SK-N-SH (cell line): Measurements from ENCODE around the gene PSMD6. TPM values are rescaled to one million over a fixed set of nuclear protein-coding genes. Genes with fewer than 3 reads are reported as not detected.

Experiments
- CTCF ChIA-PET: fragments of 300-600, 350-600 bp; formaldehyde crosslinking; extraction: SDS; loops from one replicate; lab custom pipeline; 2021; lab: Yijun Ruan, JAX
- POLR2A ChIA-PET: fragments of 350-600 bp; sonication (Branson Sonifier 250); formaldehyde crosslinking; extraction: SDS; loops from one replicate; lab custom pipeline; 2020; ENCODE audit warnings: antibody characterized with exemption, inconsistent platforms; lab: Yijun Ruan, JAX
- DNase-seq: peaks from one replicate; pipeline ENCODE4 v3.0.0; 2012
- H2AFZ ChIP-seq: fragments of 200-600 bp; sonication (generic); 2 replicates; pipeline ENCODE4 v1.8.1; 2016; ENCODE audit warnings: antibody characterized with exemption, mild to moderate bottlenecking, low read depth
- H3F3A ChIP-seq: fragments of 200-600 bp; sonication (generic); replicated peaks from 2 replicates; pipeline ENCODE3; 2016; ENCODE audit warnings: antibody characterized with exemption, mild to moderate bottlenecking; ENCODE audit not compliant: insufficient read depth
- H3K27ac ChIP-seq, 2 experiments: fragments of 200-500 bp in 1 of 2; fragments of 200-600 bp in 1 of 2; sonication (Bioruptor generic) in 1 of 2; sonication (generic), shearing (Covaris generic) in 1 of 2; 2 replicates each; pipeline versions ENCODE4 v1.5.1 to v1.6.1; 2014 to 2016; ENCODE audit warnings: low read depth in 2 of 2, inconsistent platforms in 1 of 2, low read length in 1 of 2, mild to moderate bottlenecking in 1 of 2, mixed read lengths in 1 of 2
- H3K27me3 ChIP-seq: fragments of 200-600 bp; sonication (generic), shearing (Covaris generic); 2 replicates; pipeline ENCODE4 v1.6.1; 2016; ENCODE audit warnings: mixed run types; ENCODE audit not compliant: insufficient read depth
- H3K36me3 ChIP-seq, 2 experiments: fragments of 200-500 bp in 1 of 2; fragments of 200-600 bp in 1 of 2; sonication (Bioruptor generic) in 1 of 2; sonication (generic) in 1 of 2; replicated peaks in 1 of 2; 2 replicates each; pipeline versions ENCODE3 to v1.5.1; 2014 to 2016; ENCODE audit warnings: low read length in 1 of 2, mild to moderate bottlenecking in 1 of 2; ENCODE audit not compliant: insufficient read depth in 2 of 2, control insufficient read depth in 1 of 2
- H3K4me1 ChIP-seq, 2 experiments: fragments of 200-500 bp in 1 of 2; fragments of 200-600 bp in 1 of 2; sonication (Bioruptor generic) in 1 of 2; sonication (generic), shearing (Covaris generic) in 1 of 2; 2 replicates each; pipeline versions ENCODE4 v1.5.1 to v1.6.1; 2014 to 2016; ENCODE audit warnings: low read depth in 1 of 2, low read length in 1 of 2, mixed run types in 1 of 2; ENCODE audit not compliant: insufficient read depth in 2 of 2, control insufficient read depth in 1 of 2
- H3K4me2 ChIP-seq: fragments of 200-600 bp; sonication (generic), shearing (Covaris generic); 2 replicates; pipeline ENCODE4 v1.6.1; 2017; ENCODE audit warnings: mixed run types
- H3K4me3 ChIP-seq, 2 experiments: fragments of 200-500 bp in 1 of 2; fragments of 200-600 bp in 1 of 2; sonication (Bioruptor generic) in 1 of 2; sonication (generic), shearing (Covaris generic) in 1 of 2; 2 replicates each; pipeline versions ENCODE4 v1.5.1 to v1.8.1; 2014 to 2016; ENCODE audit warnings: low read depth in 2 of 2, inconsistent platforms in 1 of 2, low read length in 1 of 2, mild to moderate bottlenecking in 1 of 2, mixed read lengths in 1 of 2, moderate library complexity in 1 of 2
- H3K79me2 ChIP-seq: fragments of 200-600 bp; sonication (generic); 2 replicates; pipeline ENCODE4 v1.8.1; 2017; ENCODE audit warnings: mild to moderate bottlenecking; ENCODE audit not compliant: insufficient read depth
- H3K9ac ChIP-seq: fragments of 200-600 bp; sonication (generic); 2 replicates; pipeline ENCODE4 v1.6.1; 2017; ENCODE audit warnings: mixed run types
- H3K9me2 ChIP-seq: fragments of 200-600 bp; sonication (generic); 2 replicates; pipeline ENCODE4 v1.6.1; 2017; ENCODE audit warnings: mixed run types
- H3K9me3 ChIP-seq: fragments of 200-600 bp; sonication (generic); 2 replicates; pipeline ENCODE4 v1.6.1; 2017; ENCODE audit warnings: mixed run types, mild to moderate bottlenecking, moderate library complexity
- H4K20me1 ChIP-seq: fragments of 200-600 bp; sonication (generic); 2 replicates; pipeline ENCODE4 v1.6.1; 2017; ENCODE audit warnings: mild to moderate bottlenecking, mixed run types; ENCODE audit not compliant: insufficient read depth
- CHD2 ChIP-seq: fragments of 150-350 bp; IDR thresholded peaks from 2 replicates; pipeline ENCODE4 v1.6.1; 2018; ENCODE audit warnings: low read length; ENCODE audit not compliant: partially characterized antibody
- EP300 ChIP-seq, 2 experiments: IDR thresholded peaks; 2 replicates each; pipeline versions ENCODE4 v1.4.0 to v1.6.1; 2012; ENCODE audit warnings: borderline replicate concordance in 1 of 2, low read depth in 1 of 2, low read length in 1 of 2
- FOXM1 ChIP-seq: IDR thresholded peaks from 2 replicates; pipeline ENCODE4 v1.4.0; 2012; ENCODE audit warnings: low read depth, mild to moderate bottlenecking
- GATA2 ChIP-seq: sonication (generic); formaldehyde crosslinking; IDR thresholded peaks from 2 replicates; pipeline ENCODE4 v1.5.0; 2020; ENCODE audit warnings: mild to moderate bottlenecking, missing genetic modification reagents
- JUND ChIP-seq: IDR thresholded peaks from 2 replicates; pipeline ENCODE4 v1.4.0; 2012
- NRF1 ChIP-seq: IDR thresholded peaks from 2 replicates; pipeline ENCODE4 v1.6.1; 2012; ENCODE audit warnings: low read depth, mild to moderate bottlenecking, low read length
- PBX3 ChIP-seq: IDR thresholded peaks from 2 replicates; pipeline ENCODE4; 2012
- POLR2AphosphoS5 ChIP-seq: IDR thresholded peaks from 2 replicates; pipeline ENCODE4 v1.6.1; 2012; ENCODE audit warnings: low read depth, low read length
- RAD21 ChIP-seq: IDR thresholded peaks from 2 replicates; pipeline ENCODE4 v1.6.1; 2012; ENCODE audit warnings: mild to moderate bottlenecking, low read length
- RCOR1 ChIP-seq: fragments of 150-350 bp; IDR thresholded peaks from 2 replicates; pipeline ENCODE4 v1.6.1; 2017; ENCODE audit warnings: antibody characterized with exemption, low read length
- TCF12 ChIP-seq: IDR thresholded peaks from 2 replicates; pipeline ENCODE4 v1.4.0; 2012
- WGBS: methylation state at CpG from one replicate; pipeline ENCODE4 v1.1.6; 2017; ENCODE audit warnings: low lambda C conversion rate; 5-methylcytosine and 5-hydroxymethylcytosine counted together
- polyA plus RNA-seq, 3 experiments: library from polyadenylated mRNA; depleted of rRNA; stranded (reverse); fragments of >200 nt; gene quantifications; 2 replicates each; pipeline ENCODE4 v1.2.3, GENCODE V29; 2012
- TF ChIP-seq, protein P1 (sequence below): fragments of 150-350 bp; IDR thresholded peaks from 2 replicates; pipeline ENCODE4 v1.6.1; 2017; ENCODE audit warnings: antibody characterized with exemption, low read length, low read depth, borderline replicate concordance
- TF ChIP-seq, protein P2 (sequence below): IDR thresholded peaks from 2 replicates; pipeline ENCODE4 v1.6.1; 2012; ENCODE audit warnings: mild to moderate bottlenecking, low read depth, low read length, moderate library complexity
- TF ChIP-seq, protein P3 (sequence below): IDR thresholded peaks from 2 replicates; pipeline ENCODE4 v1.4.0; 2012; ENCODE audit warnings: low read depth

The PSMD6 gene
- polyA plus RNA-seq, 1 of the 3 experiments (the other 2 are of a cell fraction): 90.3 TPM

GRCh38 chr3:63977893-63978292 is 45.4 kb downstream of the PSMD6 start:
- CTCF ChIA-PET: interaction anchor here (1.0 to 3.6 kb wide), 9 partner anchors 13 to 627 kb away, joined by 3 to 25 read pairs (median 7); no protein-coding TSS in a partner anchor
- Histone ChIP-seq H3K27me3 (no peaks in the 10 kb centered on the region), H3K9me3 (no peaks in the 10 kb centered on the region), H4K20me1 (peaks cover 20% of the 10 kb centered on the region), H3K9me2 (no peaks in the 10 kb centered on the region), H3K4me1 (peaks cover 0 to 14% of the 10 kb centered on the region in 2 experiments; a peak in 2 of 4 replicates), H3K4me2 (no peak overlapping the region), H2AFZ (no peak overlapping the region), H3K79me2 (peaks cover 53% of the 10 kb centered on the region; the same call in 1 of the 2 replicates), H3K9ac (no peak overlapping the region), H3K27ac (no peak overlapping the region), H3K4me3 (no peak overlapping the region), H3F3A (no peaks in the 10 kb centered on the region), H3K36me3 (peaks cover 39 to 43% of the 10 kb centered on the region in 2 experiments)
- POLR2A ChIA-PET: no interaction called here
- no peak for DNase-seq
- 84% methylated on average over 4 of the region's 4 CpGs for WGBS
- TF ChIP-seq, protein P1, sequence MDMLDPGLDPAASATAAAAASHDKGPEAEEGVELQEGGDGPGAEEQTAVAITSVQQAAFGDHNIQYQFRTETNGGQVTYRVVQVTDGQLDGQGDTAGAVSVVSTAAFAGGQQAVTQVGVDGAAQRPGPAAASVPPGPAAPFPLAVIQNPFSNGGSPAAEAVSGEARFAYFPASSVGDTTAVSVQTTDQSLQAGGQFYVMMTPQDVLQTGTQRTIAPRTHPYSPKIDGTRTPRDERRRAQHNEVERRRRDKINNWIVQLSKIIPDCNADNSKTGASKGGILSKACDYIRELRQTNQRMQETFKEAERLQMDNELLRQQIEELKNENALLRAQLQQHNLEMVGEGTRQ: no peak
- no peak for TF ChIP-seq EP300 (IDR thresholded peaks at IDR 0.05; ENCODE audit: borderline replicate concordance in 1 of 2, low read depth in 1 of 2, low read length in 1 of 2)
- no peak for TF ChIP-seq RCOR1
- no peak for TF ChIP-seq RAD21

- H3K4me1 ChIP-seq: peaks cover 0 to 14% of the 10 kb centered on the region in 2 experiments; a peak in 2 of 4 replicates
- CTCF ChIA-PET: interaction anchor here (1.0 to 3.2 kb wide), 4 partner anchors 15 to 507 kb away, joined by 3 to 25 read pairs (median 10); no protein-coding TSS in a partner anchor
Measured at GRCh38 chr3:63976872-63977200, 46.5 kb downstream of the PSMD6 start.

More at GRCh38 chr3:63976872-63977200, 46.5 kb downstream of the PSMD6 start:
- Histone ChIP-seq H3K27me3 (no peaks in the 10 kb centered on the region), H3K9ac (no peak overlapping the region), H3K4me3 (no peak overlapping the region), H3K4me2 (no peak overlapping the region), H3K9me2 (no peaks in the 10 kb centered on the region), H3K36me3 (peaks cover 31 to 35% of the 10 kb centered on the region in 2 experiments), H2AFZ (no peak overlapping the region), H4K20me1 (peaks cover 20% of the 10 kb centered on the region), H3F3A (no peaks in the 10 kb centered on the region), H3K27ac (no peak overlapping the region), H3K79me2 (peaks cover 60% of the 10 kb centered on the region; the same call in 1 of the 2 replicates), H3K9me3 (no peaks in the 10 kb centered on the region)
- TF ChIP-seq POLR2AphosphoS5 (no peak), TCF12 (no peak), PBX3 (no peak), FOXM1 (no peak), CHD2 (no peak), EP300 (IDR thresholded peaks at IDR 0.05; ENCODE audit: borderline replicate concordance in 1 of 2, low read depth in 1 of 2, low read length in 1 of 2) (no peak), GATA2 (CRISPR knock-in tag) (no peak), RCOR1 (no peak), NRF1 (no peak), JUND (no peak)
- TF ChIP-seq, protein P2, sequence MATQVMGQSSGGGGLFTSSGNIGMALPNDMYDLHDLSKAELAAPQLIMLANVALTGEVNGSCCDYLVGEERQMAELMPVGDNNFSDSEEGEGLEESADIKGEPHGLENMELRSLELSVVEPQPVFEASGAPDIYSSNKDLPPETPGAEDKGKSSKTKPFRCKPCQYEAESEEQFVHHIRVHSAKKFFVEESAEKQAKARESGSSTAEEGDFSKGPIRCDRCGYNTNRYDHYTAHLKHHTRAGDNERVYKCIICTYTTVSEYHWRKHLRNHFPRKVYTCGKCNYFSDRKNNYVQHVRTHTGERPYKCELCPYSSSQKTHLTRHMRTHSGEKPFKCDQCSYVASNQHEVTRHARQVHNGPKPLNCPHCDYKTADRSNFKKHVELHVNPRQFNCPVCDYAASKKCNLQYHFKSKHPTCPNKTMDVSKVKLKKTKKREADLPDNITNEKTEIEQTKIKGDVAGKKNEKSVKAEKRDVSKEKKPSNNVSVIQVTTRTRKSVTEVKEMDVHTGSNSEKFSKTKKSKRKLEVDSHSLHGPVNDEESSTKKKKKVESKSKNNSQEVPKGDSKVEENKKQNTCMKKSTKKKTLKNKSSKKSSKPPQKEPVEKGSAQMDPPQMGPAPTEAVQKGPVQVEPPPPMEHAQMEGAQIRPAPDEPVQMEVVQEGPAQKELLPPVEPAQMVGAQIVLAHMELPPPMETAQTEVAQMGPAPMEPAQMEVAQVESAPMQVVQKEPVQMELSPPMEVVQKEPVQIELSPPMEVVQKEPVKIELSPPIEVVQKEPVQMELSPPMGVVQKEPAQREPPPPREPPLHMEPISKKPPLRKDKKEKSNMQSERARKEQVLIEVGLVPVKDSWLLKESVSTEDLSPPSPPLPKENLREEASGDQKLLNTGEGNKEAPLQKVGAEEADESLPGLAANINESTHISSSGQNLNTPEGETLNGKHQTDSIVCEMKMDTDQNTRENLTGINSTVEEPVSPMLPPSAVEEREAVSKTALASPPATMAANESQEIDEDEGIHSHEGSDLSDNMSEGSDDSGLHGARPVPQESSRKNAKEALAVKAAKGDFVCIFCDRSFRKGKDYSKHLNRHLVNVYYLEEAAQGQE: no peak
- TF ChIP-seq, protein P3, sequence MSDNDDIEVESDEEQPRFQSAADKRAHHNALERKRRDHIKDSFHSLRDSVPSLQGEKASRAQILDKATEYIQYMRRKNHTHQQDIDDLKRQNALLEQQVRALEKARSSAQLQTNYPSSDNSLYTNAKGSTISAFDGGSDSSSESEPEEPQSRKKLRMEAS: no peak
- TF ChIP-seq, protein P1: no peak
- 98% methylated on average over 2 of the region's 2 CpGs for WGBS
- POLR2A ChIA-PET: no interaction called here
- DNase-seq: no peak
